WTC11 (cell line): Measurements from ENCODE around the gene ZNF282. TPM values are rescaled to one million over a fixed set of nuclear protein-coding genes. Genes with fewer than 3 reads are reported as not detected.
A peak's percentile ranks its signal among the peaks of the same experiment; 100 is the strongest.

Source experiments
- ATAC-seq: fragments of 200-7000 bp; cut with Tn5 transposase; 2 replicates; pipeline ENCODE4 v1.10.0; 2021; ENCODE audit warnings: mild to moderate bottlenecking, moderate library complexity
- CTCF ChIA-PET: fragments of 300-600 bp; sonication (Branson Sonifier 250); formaldehyde crosslinking; loops from one replicate; lab custom pipeline; 2021; ENCODE audit warnings: antibody characterized with exemption; lab: Charles Lee
- POLR2A ChIA-PET: fragments of 350-600 bp; sonication (Branson Sonifier 250); formaldehyde crosslinking; loops from one replicate; lab custom pipeline; 2021; ENCODE audit warnings: antibody characterized with exemption; lab: Charles Lee
- DNase-seq: peaks from one replicate; pipeline ENCODE4 v3.0.0; 2021; ENCODE audit warnings: low spot score
- H3K27ac Mint-ChIP-seq: 2 replicates; pipeline ENCODE4 v1.8.0; 2021; ENCODE audit warnings: mixed read lengths
- H3K27me3 Mint-ChIP-seq: 2 replicates; pipeline ENCODE4 v1.8.0; 2021; ENCODE audit warnings: low read depth, mild to moderate bottlenecking, moderate library complexity, mixed read lengths
- H3K36me3 Mint-ChIP-seq: 2 replicates; pipeline ENCODE4 v1.8.0; 2021; ENCODE audit warnings: mixed read lengths
- H3K4me1 Mint-ChIP-seq: 2 replicates; pipeline ENCODE4 v1.8.0; 2022; ENCODE audit warnings: mixed read lengths
- H3K4me3 Mint-ChIP-seq: 2 replicates; pipeline ENCODE4 v1.8.0; 2021; ENCODE audit warnings: mild to moderate bottlenecking, moderate library complexity, mixed read lengths
- H3K9me3 Mint-ChIP-seq: 2 replicates; pipeline ENCODE4 v1.8.0; 2021; ENCODE audit warnings: mixed read lengths
- CREM ChIP-seq: sonication (generic); formaldehyde crosslinking; IDR thresholded peaks from 2 replicates; pipeline ENCODE4 v1.8.1; 2022; ENCODE audit warnings: mild to moderate bottlenecking, missing genetic modification reagents, moderate library complexity
- ESRRA ChIP-seq: sonication (generic); formaldehyde crosslinking; IDR thresholded peaks from 2 replicates; pipeline ENCODE4 v1.8.1; 2022; ENCODE audit warnings: mild to moderate bottlenecking, missing genetic modification reagents, borderline replicate concordance
- GABPB1 ChIP-seq: sonication (generic); formaldehyde crosslinking; IDR thresholded peaks from 2 replicates; pipeline ENCODE4 v1.8.1; 2023; ENCODE audit warnings: mild to moderate bottlenecking, missing genetic modification reagents
- GTF2I ChIP-seq: fragments of 250-450 bp; sonication (Bioruptor Pico); conservative IDR thresholded peaks from 2 replicates; pipeline ENCODE4 v1.4.0; 2021; ENCODE audit warnings: mild to moderate bottlenecking
- IRF2 ChIP-seq: sonication (generic); formaldehyde crosslinking; IDR thresholded peaks from 2 replicates; pipeline ENCODE4 v1.8.0; 2022; ENCODE audit warnings: low read depth, missing genetic modification reagents, borderline replicate concordance
- JAZF1 ChIP-seq: fragments of 250-450 bp; sonication (Bioruptor Pico); IDR thresholded peaks from 2 replicates; pipeline ENCODE4 v1.9.0; 2021; ENCODE audit warnings: moderate library complexity, mild to moderate bottlenecking, inconsistent platforms
- NR1H2 ChIP-seq: sonication (generic); formaldehyde crosslinking; IDR thresholded peaks from 2 replicates; pipeline ENCODE4 v1.9.0; 2021; ENCODE audit warnings: mild to moderate bottlenecking, moderate library complexity, missing genetic modification reagents
- NR3C1 ChIP-seq: sonication (generic); formaldehyde crosslinking; conservative IDR thresholded peaks from 2 replicates; pipeline ENCODE4 v1.8.1; 2023; ENCODE audit warnings: low read depth, mild to moderate bottlenecking, missing genetic modification reagents
- OVOL2 ChIP-seq: fragments of 250-450 bp; sonication (Bioruptor Pico); IDR thresholded peaks from 2 replicates; pipeline ENCODE4 v1.9.0; 2021; ENCODE audit warnings: mild to moderate bottlenecking, borderline replicate concordance
- SMAD4 ChIP-seq: sonication (generic); formaldehyde crosslinking; IDR thresholded peaks from 2 replicates; pipeline ENCODE4 v1.8.0; 2022; ENCODE audit warnings: mild to moderate bottlenecking, missing genetic modification reagents
- TEAD4 ChIP-seq: sonication (generic); formaldehyde crosslinking; IDR thresholded peaks from 2 replicates; pipeline ENCODE4 v1.8.0; 2022; ENCODE audit warnings: mild to moderate bottlenecking, missing genetic modification reagents
- ZNF396 ChIP-seq: fragments of 250-450 bp; sonication (Bioruptor Pico); IDR thresholded peaks from 2 replicates; pipeline ENCODE4 v1.8.0; 2021; ENCODE audit warnings: mild to moderate bottlenecking, moderate library complexity, borderline replicate concordance
- total RNA-seq: library from RNA; stranded (reverse); gene quantifications from 3 replicates; pipeline ENCODE4 v1.2.3, GENCODE V29; 2021
- TF ChIP-seq, protein P1 (sequence below): fragments of 250-450 bp; sonication (Bioruptor Pico); IDR thresholded peaks from 2 replicates; pipeline ENCODE4 v1.9.0; 2021; ENCODE audit warnings: mild to moderate bottlenecking
- TF ChIP-seq, protein P2 (sequence below): sonication (generic); formaldehyde crosslinking; IDR thresholded peaks from 2 replicates; pipeline ENCODE4 v1.8.1; 2022; ENCODE audit warnings: missing genetic modification reagents, borderline replicate concordance
- TF ChIP-seq, protein P3 (sequence below): sonication (generic); formaldehyde crosslinking; IDR thresholded peaks from 2 replicates; pipeline ENCODE4 v1.8.1; 2023; ENCODE audit warnings: mild to moderate bottlenecking, moderate library complexity, missing genetic modification reagents
- TF ChIP-seq, protein P4 (sequence below): fragments of 250-450 bp; sonication (Bioruptor Pico); IDR thresholded peaks from 2 replicates; pipeline ENCODE4 v1.9.0; 2021; ENCODE audit warnings: mild to moderate bottlenecking, borderline replicate concordance
- TF ChIP-seq, protein P5 (sequence below): fragments of 250-450 bp; sonication (Bioruptor Pico); IDR thresholded peaks from 2 replicates; pipeline ENCODE4 v1.9.0; 2021; ENCODE audit warnings: moderate library complexity, mild to moderate bottlenecking, inconsistent platforms, borderline replicate concordance
- TF ChIP-seq, protein P6 (sequence below): sonication (generic); formaldehyde crosslinking; IDR thresholded peaks from 2 replicates; pipeline ENCODE4 v1.8.1; 2022; ENCODE audit warnings: low read depth, mild to moderate bottlenecking, moderate library complexity, missing genetic modification reagents, borderline replicate concordance

ZNF282 gene
- total RNA-seq, 1 experiment from 2014 or later = 38.5 TPM

DNA sequence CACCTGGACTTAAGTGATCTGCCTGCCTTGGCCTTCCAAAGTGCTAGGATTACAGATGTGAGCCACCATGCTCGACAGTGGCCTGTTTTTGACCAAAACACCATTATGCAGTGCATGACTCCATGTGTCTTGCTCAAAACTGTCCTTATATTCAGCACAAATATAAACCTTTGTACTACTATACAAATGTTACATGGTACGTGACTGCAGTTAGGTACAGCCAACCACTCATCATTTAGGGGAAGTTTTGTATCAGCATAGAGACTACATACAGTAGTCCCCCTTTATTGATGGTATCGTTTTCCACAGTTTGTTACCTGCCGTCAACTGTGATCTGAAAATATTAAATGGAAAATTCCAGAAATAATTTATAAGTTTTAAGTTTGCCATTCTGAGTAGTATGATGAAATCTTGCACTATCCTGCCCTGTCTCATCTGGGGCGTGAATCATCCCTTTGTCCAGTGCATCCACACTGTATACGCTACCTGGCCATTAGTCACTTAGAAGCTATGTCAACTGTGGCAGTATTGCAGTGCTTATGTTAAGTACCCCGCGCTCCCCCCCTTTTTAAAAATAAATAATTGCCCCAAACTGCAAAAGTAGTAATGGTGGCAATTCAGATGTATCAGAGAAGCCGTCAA is 23.3 kb upstream of the ZNF282 start:
- POLR2A ChIA-PET = no interaction called here
- H3K36me3 Mint-ChIP-seq = peaks cover 74% of the 10 kb centered on the region
- peak overlapping the region; percentile 50; the same call in 1 of the 2 replicates for H3K27ac Mint-ChIP-seq
- no peaks in the 10 kb centered on the region for H3K4me1 Mint-ChIP-seq
- no peak overlapping the region for H3K4me3 Mint-ChIP-seq
- CTCF ChIA-PET = no interaction called here
- H3K27me3 Mint-ChIP-seq = no peaks in the 10 kb centered on the region
- ATAC-seq (no peak), DNase-seq (no peak)
- no peaks in the 10 kb centered on the region for H3K9me3 Mint-ChIP-seq
- TF ChIP-seq CREM (CRISPR knock-in tag) = no peak
- peak; percentile 97 for TF ChIP-seq GABPB1 (CRISPR knock-in tag)

DNA sequence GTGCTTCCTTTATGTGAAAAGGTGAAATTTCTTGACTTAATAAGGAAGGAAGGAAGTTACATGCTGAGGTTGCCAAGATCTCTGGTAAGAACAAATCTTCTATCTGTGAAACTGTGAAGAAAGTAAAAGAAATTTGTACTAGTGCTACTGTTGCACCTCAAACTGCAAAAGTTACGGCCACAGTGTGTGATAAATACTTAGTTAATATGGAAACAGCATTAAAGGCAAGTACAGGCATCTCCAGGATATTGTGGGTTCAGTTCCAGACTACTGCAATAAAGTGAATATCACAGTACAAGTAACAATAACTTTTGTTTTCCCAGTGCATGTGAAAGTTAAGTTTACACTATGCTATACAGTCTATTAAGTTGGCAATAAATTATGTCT is 22.8 kb upstream of the ZNF282 start:
- Mint-ChIP-seq H3K9me3 (no peaks in the 10 kb centered on the region), H3K27ac (peak overlapping the region; percentile 50; the same call in 1 of the 2 replicates), H3K4me3 (no peak overlapping the region), H3K36me3 (peaks cover 74% of the 10 kb centered on the region), H3K4me1 (no peaks in the 10 kb centered on the region), H3K27me3 (no peaks in the 10 kb centered on the region)
- ChIA-PET CTCF (no interaction called here), POLR2A (no interaction called here)
- no peak for ATAC-seq
- TF ChIP-seq ESRRA (CRISPR knock-in tag) (no peak), OVOL2 (CRISPR knock-in tag) (no peak), GTF2I (no peak), TEAD4 (no peak), JAZF1 (CRISPR knock-in tag) (no peak), IRF2 (no peak), NR3C1 (CRISPR knock-in tag) (no peak)
- TF ChIP-seq, protein P1, sequence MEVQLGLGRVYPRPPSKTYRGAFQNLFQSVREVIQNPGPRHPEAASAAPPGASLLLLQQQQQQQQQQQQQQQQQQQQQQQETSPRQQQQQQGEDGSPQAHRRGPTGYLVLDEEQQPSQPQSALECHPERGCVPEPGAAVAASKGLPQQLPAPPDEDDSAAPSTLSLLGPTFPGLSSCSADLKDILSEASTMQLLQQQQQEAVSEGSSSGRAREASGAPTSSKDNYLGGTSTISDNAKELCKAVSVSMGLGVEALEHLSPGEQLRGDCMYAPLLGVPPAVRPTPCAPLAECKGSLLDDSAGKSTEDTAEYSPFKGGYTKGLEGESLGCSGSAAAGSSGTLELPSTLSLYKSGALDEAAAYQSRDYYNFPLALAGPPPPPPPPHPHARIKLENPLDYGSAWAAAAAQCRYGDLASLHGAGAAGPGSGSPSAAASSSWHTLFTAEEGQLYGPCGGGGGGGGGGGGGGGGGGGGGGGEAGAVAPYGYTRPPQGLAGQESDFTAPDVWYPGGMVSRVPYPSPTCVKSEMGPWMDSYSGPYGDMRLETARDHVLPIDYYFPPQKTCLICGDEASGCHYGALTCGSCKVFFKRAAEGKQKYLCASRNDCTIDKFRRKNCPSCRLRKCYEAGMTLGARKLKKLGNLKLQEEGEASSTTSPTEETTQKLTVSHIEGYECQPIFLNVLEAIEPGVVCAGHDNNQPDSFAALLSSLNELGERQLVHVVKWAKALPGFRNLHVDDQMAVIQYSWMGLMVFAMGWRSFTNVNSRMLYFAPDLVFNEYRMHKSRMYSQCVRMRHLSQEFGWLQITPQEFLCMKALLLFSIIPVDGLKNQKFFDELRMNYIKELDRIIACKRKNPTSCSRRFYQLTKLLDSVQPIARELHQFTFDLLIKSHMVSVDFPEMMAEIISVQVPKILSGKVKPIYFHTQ (CRISPR knock-in tag) = no peak
- TF ChIP-seq, protein P2, sequence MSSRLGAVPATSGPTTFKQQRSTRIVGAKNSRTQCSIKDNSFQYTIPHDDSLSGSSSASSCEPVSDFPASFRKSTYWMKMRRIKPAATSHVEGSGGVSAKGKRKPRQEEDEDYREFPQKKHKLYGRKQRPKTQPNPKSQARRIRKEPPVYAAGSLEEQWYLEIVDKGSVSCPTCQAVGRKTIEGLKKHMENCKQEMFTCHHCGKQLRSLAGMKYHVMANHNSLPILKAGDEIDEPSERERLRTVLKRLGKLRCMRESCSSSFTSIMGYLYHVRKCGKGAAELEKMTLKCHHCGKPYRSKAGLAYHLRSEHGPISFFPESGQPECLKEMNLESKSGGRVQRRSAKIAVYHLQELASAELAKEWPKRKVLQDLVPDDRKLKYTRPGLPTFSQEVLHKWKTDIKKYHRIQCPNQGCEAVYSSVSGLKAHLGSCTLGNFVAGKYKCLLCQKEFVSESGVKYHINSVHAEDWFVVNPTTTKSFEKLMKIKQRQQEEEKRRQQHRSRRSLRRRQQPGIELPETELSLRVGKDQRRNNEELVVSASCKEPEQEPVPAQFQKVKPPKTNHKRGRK (CRISPR knock-in tag) = no peak
- no peak for DNase-seq

DNA sequence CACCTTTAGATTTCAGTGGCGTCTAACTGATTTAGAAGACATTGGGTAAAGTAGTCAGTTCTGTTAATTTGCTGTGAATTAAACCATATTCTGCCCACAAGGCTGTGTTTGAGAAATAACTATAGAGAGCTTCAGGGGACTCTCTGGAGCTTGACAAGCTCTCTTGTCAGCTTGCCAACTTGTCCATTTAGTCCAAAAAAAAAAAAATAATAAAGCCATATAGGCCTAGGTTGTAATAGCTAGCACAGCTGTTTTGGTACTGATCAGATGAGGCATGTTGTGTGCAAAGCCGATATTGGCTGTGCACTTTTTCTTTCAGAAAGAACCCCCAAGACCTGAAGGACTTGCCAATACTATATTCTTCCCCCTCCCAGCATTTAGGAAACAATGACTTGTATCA is 20.2 kb upstream of the ZNF282 start:
- no peaks in the 10 kb centered on the region for H3K9me3 Mint-ChIP-seq
- no peak for DNase-seq
- H3K4me1 Mint-ChIP-seq = no peaks in the 10 kb centered on the region
- H3K36me3 Mint-ChIP-seq = peaks cover 76% of the 10 kb centered on the region
- ChIA-PET POLR2A (interaction anchor here (0.6 kb wide), 1 partner anchor 306 kb away, joined by 3 read pairs; no protein-coding TSS in a partner anchor), CTCF (no interaction called here)
- no peak for ATAC-seq
- no peak overlapping the region for H3K27ac Mint-ChIP-seq
- no peak overlapping the region for H3K4me3 Mint-ChIP-seq
- no peaks in the 10 kb centered on the region for H3K27me3 Mint-ChIP-seq
- TF ChIP-seq SMAD4 (CRISPR knock-in tag) = no peak
- no peak for TF ChIP-seq GTF2I
- TF ChIP-seq NR1H2 = no peak
- TF ChIP-seq ZNF396 (CRISPR knock-in tag) = no peak
- TF ChIP-seq, protein P3, sequence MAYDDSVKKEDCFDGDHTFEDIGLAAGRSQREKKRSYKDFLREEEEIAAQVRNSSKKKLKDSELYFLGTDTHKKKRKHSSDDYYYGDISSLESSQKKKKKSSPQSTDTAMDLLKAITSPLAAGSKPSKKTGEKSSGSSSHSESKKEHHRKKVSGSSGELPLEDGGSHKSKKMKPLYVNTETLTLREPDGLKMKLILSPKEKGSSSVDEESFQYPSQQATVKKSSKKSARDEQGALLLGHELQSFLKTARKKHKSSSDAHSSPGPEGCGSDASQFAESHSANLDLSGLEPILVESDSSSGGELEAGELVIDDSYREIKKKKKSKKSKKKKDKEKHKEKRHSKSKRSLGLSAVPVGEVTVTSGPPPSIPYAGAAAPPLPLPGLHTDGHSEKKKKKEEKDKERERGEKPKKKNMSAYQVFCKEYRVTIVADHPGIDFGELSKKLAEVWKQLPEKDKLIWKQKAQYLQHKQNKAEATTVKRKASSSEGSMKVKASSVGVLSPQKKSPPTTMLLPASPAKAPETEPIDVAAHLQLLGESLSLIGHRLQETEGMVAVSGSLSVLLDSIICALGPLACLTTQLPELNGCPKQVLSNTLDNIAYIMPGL (CRISPR knock-in tag) = no peak
- TF ChIP-seq, protein P4, sequence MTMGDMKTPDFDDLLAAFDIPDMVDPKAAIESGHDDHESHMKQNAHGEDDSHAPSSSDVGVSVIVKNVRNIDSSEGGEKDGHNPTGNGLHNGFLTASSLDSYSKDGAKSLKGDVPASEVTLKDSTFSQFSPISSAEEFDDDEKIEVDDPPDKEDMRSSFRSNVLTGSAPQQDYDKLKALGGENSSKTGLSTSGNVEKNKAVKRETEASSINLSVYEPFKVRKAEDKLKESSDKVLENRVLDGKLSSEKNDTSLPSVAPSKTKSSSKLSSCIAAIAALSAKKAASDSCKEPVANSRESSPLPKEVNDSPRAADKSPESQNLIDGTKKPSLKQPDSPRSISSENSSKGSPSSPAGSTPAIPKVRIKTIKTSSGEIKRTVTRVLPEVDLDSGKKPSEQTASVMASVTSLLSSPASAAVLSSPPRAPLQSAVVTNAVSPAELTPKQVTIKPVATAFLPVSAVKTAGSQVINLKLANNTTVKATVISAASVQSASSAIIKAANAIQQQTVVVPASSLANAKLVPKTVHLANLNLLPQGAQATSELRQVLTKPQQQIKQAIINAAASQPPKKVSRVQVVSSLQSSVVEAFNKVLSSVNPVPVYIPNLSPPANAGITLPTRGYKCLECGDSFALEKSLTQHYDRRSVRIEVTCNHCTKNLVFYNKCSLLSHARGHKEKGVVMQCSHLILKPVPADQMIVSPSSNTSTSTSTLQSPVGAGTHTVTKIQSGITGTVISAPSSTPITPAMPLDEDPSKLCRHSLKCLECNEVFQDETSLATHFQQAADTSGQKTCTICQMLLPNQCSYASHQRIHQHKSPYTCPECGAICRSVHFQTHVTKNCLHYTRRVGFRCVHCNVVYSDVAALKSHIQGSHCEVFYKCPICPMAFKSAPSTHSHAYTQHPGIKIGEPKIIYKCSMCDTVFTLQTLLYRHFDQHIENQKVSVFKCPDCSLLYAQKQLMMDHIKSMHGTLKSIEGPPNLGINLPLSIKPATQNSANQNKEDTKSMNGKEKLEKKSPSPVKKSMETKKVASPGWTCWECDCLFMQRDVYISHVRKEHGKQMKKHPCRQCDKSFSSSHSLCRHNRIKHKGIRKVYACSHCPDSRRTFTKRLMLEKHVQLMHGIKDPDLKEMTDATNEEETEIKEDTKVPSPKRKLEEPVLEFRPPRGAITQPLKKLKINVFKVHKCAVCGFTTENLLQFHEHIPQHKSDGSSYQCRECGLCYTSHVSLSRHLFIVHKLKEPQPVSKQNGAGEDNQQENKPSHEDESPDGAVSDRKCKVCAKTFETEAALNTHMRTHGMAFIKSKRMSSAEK (CRISPR knock-in tag) = no peak
- TF ChIP-seq, protein P5, sequence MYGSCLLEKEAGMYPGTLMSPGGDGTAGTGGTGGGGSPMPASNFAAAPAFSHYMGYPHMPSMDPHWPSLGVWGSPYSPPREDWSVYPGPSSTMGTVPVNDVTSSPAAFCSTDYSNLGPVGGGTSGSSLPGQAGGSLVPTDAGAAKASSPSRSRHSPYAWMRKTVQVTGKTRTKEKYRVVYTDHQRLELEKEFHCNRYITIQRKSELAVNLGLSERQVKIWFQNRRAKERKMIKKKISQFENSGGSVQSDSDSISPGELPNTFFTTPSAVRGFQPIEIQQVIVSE (CRISPR knock-in tag) = no peak
- TF ChIP-seq, protein P6, sequence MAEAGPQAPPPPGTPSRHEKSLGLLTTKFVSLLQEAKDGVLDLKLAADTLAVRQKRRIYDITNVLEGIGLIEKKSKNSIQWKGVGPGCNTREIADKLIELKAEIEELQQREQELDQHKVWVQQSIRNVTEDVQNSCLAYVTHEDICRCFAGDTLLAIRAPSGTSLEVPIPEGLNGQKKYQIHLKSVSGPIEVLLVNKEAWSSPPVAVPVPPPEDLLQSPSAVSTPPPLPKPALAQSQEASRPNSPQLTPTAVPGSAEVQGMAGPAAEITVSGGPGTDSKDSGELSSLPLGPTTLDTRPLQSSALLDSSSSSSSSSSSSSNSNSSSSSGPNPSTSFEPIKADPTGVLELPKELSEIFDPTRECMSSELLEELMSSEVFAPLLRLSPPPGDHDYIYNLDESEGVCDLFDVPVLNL (CRISPR knock-in tag) = no peak
